ENCODE measurements around the gene EEF1AKMT2.

GRCh38 chr10:124748953-124749645 is 42.6 kb downstream of the EEF1AKMT2 start:
- TF ChIP-seq CTCF (CRISPR knock-in tag; IDR thresholded peaks at IDR 0.05) = no peak
- TF ChIP-seq MNT (IDR thresholded peaks at IDR 0.05) = no peak
